ENCODE data around the gene AP2S1.

DNA sequence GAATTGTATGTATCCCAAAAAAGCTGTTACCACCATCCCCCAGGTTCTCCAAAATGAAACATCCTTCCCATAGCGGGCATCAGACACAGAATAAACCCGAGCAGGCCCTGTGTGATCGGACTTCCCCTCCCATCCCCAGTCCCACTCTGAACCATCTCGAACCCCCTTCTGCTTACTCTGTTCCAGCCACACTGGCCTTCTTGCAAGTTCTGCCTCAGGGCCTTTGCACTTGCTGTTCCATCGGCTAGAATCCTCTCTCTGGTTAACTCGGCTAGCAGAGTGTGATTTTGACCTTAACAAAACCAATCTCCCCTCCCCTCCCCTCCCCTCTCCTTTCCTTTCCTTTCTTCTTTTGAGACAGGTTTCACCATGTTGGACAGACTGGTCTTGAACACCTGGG, 15.7 kb downstream of the AP2S1 start:
- TF ChIP-seq, protein P1, sequence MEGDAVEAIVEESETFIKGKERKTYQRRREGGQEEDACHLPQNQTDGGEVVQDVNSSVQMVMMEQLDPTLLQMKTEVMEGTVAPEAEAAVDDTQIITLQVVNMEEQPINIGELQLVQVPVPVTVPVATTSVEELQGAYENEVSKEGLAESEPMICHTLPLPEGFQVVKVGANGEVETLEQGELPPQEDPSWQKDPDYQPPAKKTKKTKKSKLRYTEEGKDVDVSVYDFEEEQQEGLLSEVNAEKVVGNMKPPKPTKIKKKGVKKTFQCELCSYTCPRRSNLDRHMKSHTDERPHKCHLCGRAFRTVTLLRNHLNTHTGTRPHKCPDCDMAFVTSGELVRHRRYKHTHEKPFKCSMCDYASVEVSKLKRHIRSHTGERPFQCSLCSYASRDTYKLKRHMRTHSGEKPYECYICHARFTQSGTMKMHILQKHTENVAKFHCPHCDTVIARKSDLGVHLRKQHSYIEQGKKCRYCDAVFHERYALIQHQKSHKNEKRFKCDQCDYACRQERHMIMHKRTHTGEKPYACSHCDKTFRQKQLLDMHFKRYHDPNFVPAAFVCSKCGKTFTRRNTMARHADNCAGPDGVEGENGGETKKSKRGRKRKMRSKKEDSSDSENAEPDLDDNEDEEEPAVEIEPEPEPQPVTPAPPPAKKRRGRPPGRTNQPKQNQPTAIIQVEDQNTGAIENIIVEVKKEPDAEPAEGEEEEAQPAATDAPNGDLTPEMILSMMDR (IDR thresholded peaks at IDR 0.05; ENCODE audit: insufficient read depth, low read length): no peak
- TF ChIP-seq POLR2AphosphoS5 (IDR thresholded peaks at IDR 0.05; ENCODE audit: low read depth): no peak
- TF ChIP-seq, protein P2, sequence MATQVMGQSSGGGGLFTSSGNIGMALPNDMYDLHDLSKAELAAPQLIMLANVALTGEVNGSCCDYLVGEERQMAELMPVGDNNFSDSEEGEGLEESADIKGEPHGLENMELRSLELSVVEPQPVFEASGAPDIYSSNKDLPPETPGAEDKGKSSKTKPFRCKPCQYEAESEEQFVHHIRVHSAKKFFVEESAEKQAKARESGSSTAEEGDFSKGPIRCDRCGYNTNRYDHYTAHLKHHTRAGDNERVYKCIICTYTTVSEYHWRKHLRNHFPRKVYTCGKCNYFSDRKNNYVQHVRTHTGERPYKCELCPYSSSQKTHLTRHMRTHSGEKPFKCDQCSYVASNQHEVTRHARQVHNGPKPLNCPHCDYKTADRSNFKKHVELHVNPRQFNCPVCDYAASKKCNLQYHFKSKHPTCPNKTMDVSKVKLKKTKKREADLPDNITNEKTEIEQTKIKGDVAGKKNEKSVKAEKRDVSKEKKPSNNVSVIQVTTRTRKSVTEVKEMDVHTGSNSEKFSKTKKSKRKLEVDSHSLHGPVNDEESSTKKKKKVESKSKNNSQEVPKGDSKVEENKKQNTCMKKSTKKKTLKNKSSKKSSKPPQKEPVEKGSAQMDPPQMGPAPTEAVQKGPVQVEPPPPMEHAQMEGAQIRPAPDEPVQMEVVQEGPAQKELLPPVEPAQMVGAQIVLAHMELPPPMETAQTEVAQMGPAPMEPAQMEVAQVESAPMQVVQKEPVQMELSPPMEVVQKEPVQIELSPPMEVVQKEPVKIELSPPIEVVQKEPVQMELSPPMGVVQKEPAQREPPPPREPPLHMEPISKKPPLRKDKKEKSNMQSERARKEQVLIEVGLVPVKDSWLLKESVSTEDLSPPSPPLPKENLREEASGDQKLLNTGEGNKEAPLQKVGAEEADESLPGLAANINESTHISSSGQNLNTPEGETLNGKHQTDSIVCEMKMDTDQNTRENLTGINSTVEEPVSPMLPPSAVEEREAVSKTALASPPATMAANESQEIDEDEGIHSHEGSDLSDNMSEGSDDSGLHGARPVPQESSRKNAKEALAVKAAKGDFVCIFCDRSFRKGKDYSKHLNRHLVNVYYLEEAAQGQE (IDR thresholded peaks at IDR 0.05; ENCODE audit: insufficient replicate concordance, low read depth): no peak

Measured in HL-60 (cell line).